ENCODE results near the gene ALPL.

Gene ALPL

DNA sequence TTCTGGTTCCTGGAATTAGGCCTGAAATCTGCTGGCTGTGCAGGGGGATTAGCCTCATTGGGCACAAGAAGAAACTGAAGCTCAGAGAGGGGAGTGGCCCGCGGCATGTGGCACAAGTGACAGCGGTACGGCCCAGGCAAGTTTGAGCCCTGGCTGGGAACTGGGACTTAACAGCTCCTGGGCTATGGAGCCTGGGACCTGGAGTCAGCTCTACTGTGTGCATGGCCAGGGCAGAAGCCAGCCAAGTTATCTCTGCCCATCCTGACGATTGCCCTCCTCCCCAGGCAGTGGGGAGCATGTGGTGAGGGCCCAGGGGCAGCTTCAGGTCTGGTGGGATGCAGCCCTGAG, 61.3 kb downstream of the ALPL start:
- TF ChIP-seq, protein P1, sequence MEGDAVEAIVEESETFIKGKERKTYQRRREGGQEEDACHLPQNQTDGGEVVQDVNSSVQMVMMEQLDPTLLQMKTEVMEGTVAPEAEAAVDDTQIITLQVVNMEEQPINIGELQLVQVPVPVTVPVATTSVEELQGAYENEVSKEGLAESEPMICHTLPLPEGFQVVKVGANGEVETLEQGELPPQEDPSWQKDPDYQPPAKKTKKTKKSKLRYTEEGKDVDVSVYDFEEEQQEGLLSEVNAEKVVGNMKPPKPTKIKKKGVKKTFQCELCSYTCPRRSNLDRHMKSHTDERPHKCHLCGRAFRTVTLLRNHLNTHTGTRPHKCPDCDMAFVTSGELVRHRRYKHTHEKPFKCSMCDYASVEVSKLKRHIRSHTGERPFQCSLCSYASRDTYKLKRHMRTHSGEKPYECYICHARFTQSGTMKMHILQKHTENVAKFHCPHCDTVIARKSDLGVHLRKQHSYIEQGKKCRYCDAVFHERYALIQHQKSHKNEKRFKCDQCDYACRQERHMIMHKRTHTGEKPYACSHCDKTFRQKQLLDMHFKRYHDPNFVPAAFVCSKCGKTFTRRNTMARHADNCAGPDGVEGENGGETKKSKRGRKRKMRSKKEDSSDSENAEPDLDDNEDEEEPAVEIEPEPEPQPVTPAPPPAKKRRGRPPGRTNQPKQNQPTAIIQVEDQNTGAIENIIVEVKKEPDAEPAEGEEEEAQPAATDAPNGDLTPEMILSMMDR (conservative IDR thresholded peaks at IDR 0.05; ENCODE audit: control insufficient read depth, insufficient read depth, low read depth, low read length): no peak
- no peak for DNase-seq (ENCODE audit: low read depth)
- no peak overlapping the region for H3K4me3 ChIP-seq (ENCODE audit: control insufficient read depth, low read depth, low read length)

DNA sequence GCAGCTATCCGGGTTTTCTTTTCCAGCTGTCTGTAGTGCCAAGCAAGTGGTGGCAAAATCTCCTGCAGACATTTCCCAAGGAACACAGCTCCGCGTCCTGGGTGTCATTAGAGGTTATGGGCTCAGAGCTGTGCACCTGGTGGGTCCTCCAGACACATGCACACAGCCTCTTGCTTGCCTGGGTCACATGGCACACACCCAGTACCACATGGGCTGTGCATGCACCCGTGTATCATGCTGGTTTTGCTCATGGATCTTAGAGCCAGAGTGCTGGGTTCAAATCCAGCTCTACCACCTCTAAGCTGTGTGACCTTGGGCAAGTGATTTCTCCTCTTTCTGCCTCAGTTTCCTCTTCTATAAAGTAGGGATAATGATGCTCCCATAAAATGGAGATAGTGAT, 61.7 kb downstream of the ALPL start:
- TF ChIP-seq, protein P1 (conservative IDR thresholded peaks at IDR 0.05; ENCODE audit: control insufficient read depth, insufficient read depth, low read depth, low read length): no peak
- DNase-seq (ENCODE audit: low read depth): no peak
- H3K4me3 ChIP-seq (ENCODE audit: control insufficient read depth, low read depth, low read length): no peak overlapping the region

DNA sequence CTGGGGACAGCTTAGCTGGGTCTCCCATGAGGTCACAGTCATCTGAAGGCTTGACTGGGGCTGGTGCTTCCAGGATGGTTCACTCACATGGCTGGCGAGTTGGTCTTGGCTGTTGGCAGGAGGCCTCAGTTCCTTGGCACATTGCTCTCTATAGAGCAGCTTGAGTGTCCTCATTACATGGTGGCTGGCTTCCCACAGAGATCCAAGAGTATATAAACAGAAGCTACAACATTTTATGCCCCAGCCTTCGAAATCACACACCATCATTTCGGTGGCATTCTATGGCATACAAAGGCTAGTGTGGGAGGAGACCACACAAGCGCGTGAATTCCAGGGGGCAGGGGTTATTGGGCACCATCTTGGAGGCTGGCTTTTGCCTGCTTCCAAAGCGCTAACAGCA, 63.0 kb downstream of the ALPL start:
- TF ChIP-seq, protein P1 (conservative IDR thresholded peaks at IDR 0.05; ENCODE audit: control insufficient read depth, insufficient read depth, low read depth, low read length): no peak
- no peak overlapping the region for H3K4me3 ChIP-seq (ENCODE audit: control insufficient read depth, low read depth, low read length)
- DNase-seq (ENCODE audit: low read depth): no peak

DNA sequence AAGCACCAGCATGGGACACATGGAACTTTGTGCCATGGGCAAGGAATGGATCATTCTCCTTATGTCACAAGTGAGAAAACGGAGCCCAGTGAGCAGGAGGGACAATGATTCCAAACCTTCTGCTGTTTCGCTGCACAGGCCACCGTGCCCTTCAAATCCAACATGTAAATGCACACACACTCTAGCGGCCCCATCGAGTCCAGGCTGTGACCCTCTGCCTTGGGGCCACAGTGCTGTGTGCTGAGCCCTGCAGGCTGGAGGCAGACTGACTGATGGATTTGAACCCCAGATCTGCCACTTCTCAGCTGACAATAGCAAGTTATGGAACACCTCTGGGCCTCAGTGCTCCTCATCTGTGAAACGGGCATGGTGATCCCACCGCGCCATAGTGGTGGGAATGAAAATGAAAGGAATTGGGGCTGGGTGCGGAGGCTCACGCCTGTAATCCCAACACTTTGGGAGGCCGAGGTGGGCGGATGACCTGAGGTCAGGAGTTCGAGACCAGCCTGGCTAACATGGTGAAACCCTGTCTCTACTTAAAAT, 63.6 kb downstream of the ALPL start:
- TF ChIP-seq, protein P1 (conservative IDR thresholded peaks at IDR 0.05; ENCODE audit: control insufficient read depth, insufficient read depth, low read depth, low read length): no peak
- no peak overlapping the region for H3K4me3 ChIP-seq (ENCODE audit: control insufficient read depth, low read depth, low read length)
- no peak for DNase-seq (ENCODE audit: low read depth)

DNA sequence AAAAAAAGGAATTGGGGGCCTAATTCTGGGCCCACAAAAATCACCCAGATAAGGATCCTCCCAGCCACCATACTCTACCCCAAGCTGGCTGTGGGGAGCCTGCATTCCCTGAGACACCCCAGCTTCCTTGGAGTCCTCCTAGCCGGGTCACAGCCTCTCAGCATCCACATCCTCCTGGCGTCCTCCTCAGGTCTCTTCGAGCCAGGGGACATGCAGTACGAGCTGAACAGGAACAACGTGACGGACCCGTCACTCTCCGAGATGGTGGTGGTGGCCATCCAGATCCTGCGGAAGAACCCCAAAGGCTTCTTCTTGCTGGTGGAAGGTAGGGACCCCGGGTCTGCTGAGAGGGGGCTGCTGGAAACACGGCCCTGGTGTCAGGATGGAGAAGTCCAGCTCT, 64.3 kb downstream of the ALPL start:
- TF ChIP-seq, protein P1 (conservative IDR thresholded peaks at IDR 0.05; ENCODE audit: control insufficient read depth, insufficient read depth, low read depth, low read length): no peak
- no peak overlapping the region for H3K4me3 ChIP-seq (ENCODE audit: control insufficient read depth, low read depth, low read length)
- no peak for DNase-seq (ENCODE audit: low read depth)

DNA sequence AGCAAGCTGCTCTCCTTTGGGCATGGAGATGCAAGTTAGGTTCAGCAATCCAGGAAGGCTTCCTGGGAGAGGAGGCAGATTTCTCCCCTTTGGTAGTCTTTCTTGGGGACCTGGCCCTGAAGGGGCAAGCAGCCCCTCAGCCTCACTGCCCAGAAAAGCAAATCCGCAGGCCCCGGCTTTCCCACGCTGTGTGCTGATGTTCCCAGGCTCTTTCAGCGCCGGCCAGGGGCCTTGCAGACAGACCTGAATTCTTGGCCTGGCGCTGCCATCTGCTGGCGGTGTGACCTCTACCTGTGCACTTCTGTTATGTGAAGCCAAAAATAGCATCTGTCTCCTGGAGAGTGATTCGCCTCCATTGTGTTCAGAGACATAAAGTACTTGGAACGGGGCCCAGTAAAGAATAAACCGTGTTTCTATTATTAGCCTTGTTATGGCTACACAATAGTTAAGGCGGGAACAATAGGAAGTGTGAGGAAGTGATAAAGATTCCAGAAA, 64.8 kb downstream of the ALPL start:
- peak; percentile 83 for DNase-seq (ENCODE audit: low read depth)
- TF ChIP-seq, protein P1 (conservative IDR thresholded peaks at IDR 0.05; ENCODE audit: control insufficient read depth, insufficient read depth, low read depth, low read length): peak; percentile 58
- H3K4me3 ChIP-seq (ENCODE audit: control insufficient read depth, low read depth, low read length): no peak overlapping the region

All from fibroblast of mammary gland (primary cell).